Panc1 (cell line): Measurements from ENCODE around the gene PITPNB. TPM values are rescaled to one million over a fixed set of nuclear protein-coding genes. Genes with fewer than 3 reads are reported as not detected.

Experiments
- ATAC-seq: fragments of 200-7000 bp; cut with Tn5 transposase; 2 replicates; pipeline ENCODE4 v1.9.1; 2020; ENCODE audit warnings: mild to moderate bottlenecking, moderate library complexity
- BruUV-seq: library from RNA; stranded (reverse); fragments of 400-500 nt; replicated peaks from 2 replicates; lab custom pipeline; 2021; lab: Mats Ljungman, UMichigan
- CTCF ChIA-PET: fragments of 300-600 bp; sonication (Branson Sonifier 250); formaldehyde crosslinking; loops from one replicate; lab custom pipeline; 2022; ENCODE audit warnings: antibody characterized with exemption; lab: Charles Lee
- POLR2A ChIA-PET: fragments of 300-600 bp; sonication (Branson Sonifier 250); formaldehyde crosslinking; loops from one replicate; lab custom pipeline; 2022; ENCODE audit warnings: antibody characterized with exemption; lab: Charles Lee
- DNase-seq: peaks from one replicate; pipeline ENCODE4 v3.0.0-alpha.2; 2010; ENCODE audit warnings: low read depth, low spot score
- H3K27ac ChIP-seq: 2 replicates; pipeline ENCODE4 v1.5.1; 2011; ENCODE audit warnings: mild to moderate bottlenecking, low read length, inconsistent platforms
- H3K27me3 ChIP-seq: fragments of 200-500 bp; sonication (Bioruptor generic); 2 replicates; pipeline ENCODE4 v1.6.0; 2014; ENCODE audit warnings: low read length, inconsistent platforms; ENCODE audit not compliant: control insufficient read depth, insufficient read depth
- H3K36me3 ChIP-seq: fragments of 200-500 bp; sonication (Bioruptor generic); 2 replicates; pipeline ENCODE4 v1.5.1; 2014; ENCODE audit warnings: inconsistent platforms, mild to moderate bottlenecking, low read length, moderate library complexity; ENCODE audit not compliant: control insufficient read depth, insufficient read depth
- H3K4me1 ChIP-seq: 2 replicates; pipeline ENCODE4 v1.5.1; 2011; ENCODE audit warnings: inconsistent platforms, mild to moderate bottlenecking, low read length, moderate library complexity; ENCODE audit not compliant: control insufficient read depth, insufficient read depth
- H3K4me3 ChIP-seq, 2 experiments: 2 replicates each; pipeline ENCODE4 v1.5.1; 2011 to 2012; ENCODE audit warnings: low read depth in 2 of 2, low read length in 2 of 2, mild to moderate bottlenecking in 2 of 2, inconsistent platforms in 1 of 2, moderate library complexity in 1 of 2
- H3K9me3 ChIP-seq: fragments of 200-500 bp; sonication (Bioruptor generic); 2 replicates; pipeline ENCODE4 v1.5.1; 2014; ENCODE audit warnings: low read depth, mild to moderate bottlenecking, inconsistent platforms, low read length, moderate library complexity; ENCODE audit not compliant: control insufficient read depth, insufficient read depth
- POLR2AphosphoS5 ChIP-seq: IDR thresholded peaks from 2 replicates; pipeline ENCODE4 v1.6.1; 2012; ENCODE audit warnings: mild to moderate bottlenecking, low read depth, low read length, moderate library complexity
- SIN3A ChIP-seq: IDR thresholded peaks from 2 replicates; pipeline ENCODE4 v1.6.1; 2012; ENCODE audit warnings: low read depth, mild to moderate bottlenecking, low read length, moderate library complexity, borderline replicate concordance; ENCODE audit not compliant: insufficient read depth
- TCF7L2 ChIP-seq: IDR thresholded peaks from 2 replicates; pipeline ENCODE4 v1.6.1; 2011; ENCODE audit warnings: mild to moderate bottlenecking, low read depth, low read length, inconsistent platforms
- in situ Hi-C: cut with HindIII; loops from 2 replicates; pipeline ENCODE4 v1.10.0; 2016; ENCODE audit warnings: low sequenced_read_pairs, low pct_unique_long_range_greater_than_20kb
- intact Hi-C: fragments of 100-400 bp; cut with micrococcal nuclease; formaldehyde crosslinking; loops from one replicate; pipeline ENCODE4 v1.10.0; 2022; ENCODE audit not compliant: unreplicated experiment
- total RNA-seq: library from RNA; stranded (reverse); gene quantifications from one replicate; pipeline ENCODE4 v1.2.1, GENCODE V29; 2021; ENCODE audit not compliant: unreplicated experiment
- TF ChIP-seq, protein P1 (sequence below), 2 experiments: IDR thresholded peaks; 2 replicates each; pipeline ENCODE4 v1.6.1; 2011 to 2012; ENCODE audit warnings: low read depth in 2 of 2, control low read depth in 1 of 2, low read length in 1 of 2, mild to moderate bottlenecking in 1 of 2, moderate library complexity in 1 of 2; ENCODE audit not compliant: insufficient read depth in 1 of 2
- TF ChIP-seq, protein P2 (sequence below): fragments of 450-650 bp; IDR thresholded peaks from 2 replicates; pipeline ENCODE4 v1.5.1; 2017; ENCODE audit warnings: mild to moderate bottlenecking

The PITPNB gene
- total RNA-seq, 1 experiment from 2014 or later, result 67.0 TPM

DNA sequence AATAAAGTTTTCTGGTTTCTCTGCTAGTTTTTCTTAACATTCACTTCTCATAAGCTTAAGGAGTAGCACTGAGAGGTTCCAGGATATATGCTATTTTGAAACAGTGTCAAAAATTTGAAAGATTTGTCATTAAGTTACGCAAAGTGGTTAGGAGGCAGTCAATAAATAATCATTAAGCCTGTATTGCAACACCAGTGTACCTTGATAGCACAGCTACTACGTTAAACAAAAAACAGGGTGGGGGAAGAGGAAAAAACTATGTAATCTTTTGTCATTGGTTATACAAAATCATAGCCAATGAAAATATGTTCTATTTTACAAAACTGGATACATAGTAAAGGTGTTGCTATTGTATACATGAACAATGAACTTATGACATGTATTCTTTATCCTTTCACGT, 30.4 kb upstream of the PITPNB start:
- no peaks in the 10 kb centered on the region for H3K27me3 ChIP-seq
- no peak for DNase-seq
- in situ Hi-C loops, result no loop called here
- POLR2A ChIA-PET, result no interaction called here
- no peak overlapping the region for H3K4me3 ChIP-seq
- no peak overlapping the region for H3K27ac ChIP-seq
- no peaks in the 10 kb centered on the region for H3K9me3 ChIP-seq
- no peaks in the 10 kb centered on the region for H3K4me1 ChIP-seq
- TF ChIP-seq SIN3A (no peak), TCF7L2 (no peak), POLR2AphosphoS5 (no peak)
- TF ChIP-seq, protein P1, sequence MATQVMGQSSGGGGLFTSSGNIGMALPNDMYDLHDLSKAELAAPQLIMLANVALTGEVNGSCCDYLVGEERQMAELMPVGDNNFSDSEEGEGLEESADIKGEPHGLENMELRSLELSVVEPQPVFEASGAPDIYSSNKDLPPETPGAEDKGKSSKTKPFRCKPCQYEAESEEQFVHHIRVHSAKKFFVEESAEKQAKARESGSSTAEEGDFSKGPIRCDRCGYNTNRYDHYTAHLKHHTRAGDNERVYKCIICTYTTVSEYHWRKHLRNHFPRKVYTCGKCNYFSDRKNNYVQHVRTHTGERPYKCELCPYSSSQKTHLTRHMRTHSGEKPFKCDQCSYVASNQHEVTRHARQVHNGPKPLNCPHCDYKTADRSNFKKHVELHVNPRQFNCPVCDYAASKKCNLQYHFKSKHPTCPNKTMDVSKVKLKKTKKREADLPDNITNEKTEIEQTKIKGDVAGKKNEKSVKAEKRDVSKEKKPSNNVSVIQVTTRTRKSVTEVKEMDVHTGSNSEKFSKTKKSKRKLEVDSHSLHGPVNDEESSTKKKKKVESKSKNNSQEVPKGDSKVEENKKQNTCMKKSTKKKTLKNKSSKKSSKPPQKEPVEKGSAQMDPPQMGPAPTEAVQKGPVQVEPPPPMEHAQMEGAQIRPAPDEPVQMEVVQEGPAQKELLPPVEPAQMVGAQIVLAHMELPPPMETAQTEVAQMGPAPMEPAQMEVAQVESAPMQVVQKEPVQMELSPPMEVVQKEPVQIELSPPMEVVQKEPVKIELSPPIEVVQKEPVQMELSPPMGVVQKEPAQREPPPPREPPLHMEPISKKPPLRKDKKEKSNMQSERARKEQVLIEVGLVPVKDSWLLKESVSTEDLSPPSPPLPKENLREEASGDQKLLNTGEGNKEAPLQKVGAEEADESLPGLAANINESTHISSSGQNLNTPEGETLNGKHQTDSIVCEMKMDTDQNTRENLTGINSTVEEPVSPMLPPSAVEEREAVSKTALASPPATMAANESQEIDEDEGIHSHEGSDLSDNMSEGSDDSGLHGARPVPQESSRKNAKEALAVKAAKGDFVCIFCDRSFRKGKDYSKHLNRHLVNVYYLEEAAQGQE (IDR thresholded peaks at IDR 0.05; ENCODE audit: insufficient read depth in 1 of 2, low read depth in 2 of 2, low read length in 1 of 2), result no peak
- TF ChIP-seq, protein P2, sequence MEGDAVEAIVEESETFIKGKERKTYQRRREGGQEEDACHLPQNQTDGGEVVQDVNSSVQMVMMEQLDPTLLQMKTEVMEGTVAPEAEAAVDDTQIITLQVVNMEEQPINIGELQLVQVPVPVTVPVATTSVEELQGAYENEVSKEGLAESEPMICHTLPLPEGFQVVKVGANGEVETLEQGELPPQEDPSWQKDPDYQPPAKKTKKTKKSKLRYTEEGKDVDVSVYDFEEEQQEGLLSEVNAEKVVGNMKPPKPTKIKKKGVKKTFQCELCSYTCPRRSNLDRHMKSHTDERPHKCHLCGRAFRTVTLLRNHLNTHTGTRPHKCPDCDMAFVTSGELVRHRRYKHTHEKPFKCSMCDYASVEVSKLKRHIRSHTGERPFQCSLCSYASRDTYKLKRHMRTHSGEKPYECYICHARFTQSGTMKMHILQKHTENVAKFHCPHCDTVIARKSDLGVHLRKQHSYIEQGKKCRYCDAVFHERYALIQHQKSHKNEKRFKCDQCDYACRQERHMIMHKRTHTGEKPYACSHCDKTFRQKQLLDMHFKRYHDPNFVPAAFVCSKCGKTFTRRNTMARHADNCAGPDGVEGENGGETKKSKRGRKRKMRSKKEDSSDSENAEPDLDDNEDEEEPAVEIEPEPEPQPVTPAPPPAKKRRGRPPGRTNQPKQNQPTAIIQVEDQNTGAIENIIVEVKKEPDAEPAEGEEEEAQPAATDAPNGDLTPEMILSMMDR, result no peak
- H3K36me3 ChIP-seq, result no peaks in the 10 kb centered on the region
- CTCF ChIA-PET, result no interaction called here
- no TSS peak for BruUV-seq
- no peak for ATAC-seq
- intact Hi-C loops, result no loop called here

DNA sequence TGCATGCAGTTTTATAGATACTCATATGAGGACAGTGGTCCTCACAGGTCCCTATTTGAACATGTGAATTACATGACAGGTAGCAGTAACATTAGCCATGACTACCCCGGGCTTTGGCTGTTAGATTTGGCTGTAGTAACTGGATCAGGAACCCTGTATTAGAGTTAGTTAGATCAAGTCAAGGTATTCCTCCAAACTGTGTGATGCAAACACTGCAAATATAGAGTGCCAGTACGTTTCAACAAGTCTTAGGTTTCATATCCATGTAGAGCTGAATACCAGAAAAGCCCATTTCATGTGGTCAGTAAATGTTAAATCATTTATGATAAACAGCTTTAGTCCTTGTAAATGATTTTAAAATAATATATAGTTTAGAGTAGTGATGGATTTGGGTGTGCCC, 29.5 kb upstream of the PITPNB start:
- intact Hi-C loops, result no loop called here
- Histone ChIP-seq H3K4me3 (no peak overlapping the region), H3K9me3 (no peaks in the 10 kb centered on the region), H3K27ac (no peak overlapping the region), H3K27me3 (no peaks in the 10 kb centered on the region), H3K36me3 (no peaks in the 10 kb centered on the region), H3K4me1 (no peaks in the 10 kb centered on the region)
- TF ChIP-seq, protein P2, result no peak
- TF ChIP-seq, protein P1 (IDR thresholded peaks at IDR 0.05; ENCODE audit: insufficient read depth in 1 of 2, low read depth in 2 of 2, low read length in 1 of 2), result no peak
- TF ChIP-seq TCF7L2 (no peak), POLR2AphosphoS5 (no peak), SIN3A (no peak)
- ChIA-PET CTCF (no interaction called here), POLR2A (no interaction called here)
- in situ Hi-C loops, result no loop called here
- BruUV-seq, result no TSS peak
- no peak for DNase-seq
- no peak for ATAC-seq
